HFF-Myc (cell line): Measurements from ENCODE around the gene CHTF18.
"Not testable (repeated sequence)": the region's sequence is repeated elsewhere in the genome, so short reads cannot be mapped to it uniquely, and the experiment has no call there.

Experiments used
- DNase-seq: peaks from one replicate; pipeline ENCODE4 v3.0.0-alpha.2; 2011; ENCODE audit warnings: low read depth; ENCODE audit errors: extremely low read depth
- H3K4me3 ChIP-seq: replicated peaks from 2 replicates; pipeline ENCODE4 v1.5.1; 2011; ENCODE audit warnings: low read depth, mild to moderate bottlenecking, control low read depth, low read length
- TF ChIP-seq, protein P1 (sequence below): IDR thresholded peaks from 2 replicates; pipeline ENCODE4 v1.5.1; 2012; ENCODE audit warnings: mild to moderate bottlenecking, low read depth, low read length, control low read depth; ENCODE audit errors: missing control alignments

Gene CHTF18

DNA sequence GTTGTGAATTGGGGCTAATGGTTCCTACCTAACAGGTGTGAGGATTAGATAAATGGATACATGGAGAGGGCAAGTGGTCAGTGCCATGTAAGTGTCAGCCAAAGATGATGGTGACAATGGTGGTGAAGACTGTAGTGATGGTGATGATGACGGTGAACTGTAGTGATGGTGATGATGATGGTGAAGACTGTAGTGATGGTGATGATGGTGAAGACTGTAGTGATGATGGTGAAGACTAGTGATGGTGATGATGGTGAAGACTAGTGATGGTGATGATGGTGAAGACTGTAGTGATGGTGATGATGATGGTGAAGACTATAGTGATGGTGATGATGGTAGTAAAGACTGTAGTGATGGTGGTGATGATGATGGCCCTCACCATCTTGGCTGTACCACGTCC is 30.2 kb downstream of the CHTF18 start:
- DNase-seq: no peak
- TF ChIP-seq, protein P1, sequence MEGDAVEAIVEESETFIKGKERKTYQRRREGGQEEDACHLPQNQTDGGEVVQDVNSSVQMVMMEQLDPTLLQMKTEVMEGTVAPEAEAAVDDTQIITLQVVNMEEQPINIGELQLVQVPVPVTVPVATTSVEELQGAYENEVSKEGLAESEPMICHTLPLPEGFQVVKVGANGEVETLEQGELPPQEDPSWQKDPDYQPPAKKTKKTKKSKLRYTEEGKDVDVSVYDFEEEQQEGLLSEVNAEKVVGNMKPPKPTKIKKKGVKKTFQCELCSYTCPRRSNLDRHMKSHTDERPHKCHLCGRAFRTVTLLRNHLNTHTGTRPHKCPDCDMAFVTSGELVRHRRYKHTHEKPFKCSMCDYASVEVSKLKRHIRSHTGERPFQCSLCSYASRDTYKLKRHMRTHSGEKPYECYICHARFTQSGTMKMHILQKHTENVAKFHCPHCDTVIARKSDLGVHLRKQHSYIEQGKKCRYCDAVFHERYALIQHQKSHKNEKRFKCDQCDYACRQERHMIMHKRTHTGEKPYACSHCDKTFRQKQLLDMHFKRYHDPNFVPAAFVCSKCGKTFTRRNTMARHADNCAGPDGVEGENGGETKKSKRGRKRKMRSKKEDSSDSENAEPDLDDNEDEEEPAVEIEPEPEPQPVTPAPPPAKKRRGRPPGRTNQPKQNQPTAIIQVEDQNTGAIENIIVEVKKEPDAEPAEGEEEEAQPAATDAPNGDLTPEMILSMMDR: no peak
- H3K4me3 ChIP-seq: no peak overlapping the region

- no peak overlapping the region for H3K4me3 ChIP-seq
- DNase-seq: no peak
- TF ChIP-seq, protein P1: no peak
Observed at GRCh38 chr16:819336-820043, 31.1 kb downstream of the CHTF18 start.

DNA sequence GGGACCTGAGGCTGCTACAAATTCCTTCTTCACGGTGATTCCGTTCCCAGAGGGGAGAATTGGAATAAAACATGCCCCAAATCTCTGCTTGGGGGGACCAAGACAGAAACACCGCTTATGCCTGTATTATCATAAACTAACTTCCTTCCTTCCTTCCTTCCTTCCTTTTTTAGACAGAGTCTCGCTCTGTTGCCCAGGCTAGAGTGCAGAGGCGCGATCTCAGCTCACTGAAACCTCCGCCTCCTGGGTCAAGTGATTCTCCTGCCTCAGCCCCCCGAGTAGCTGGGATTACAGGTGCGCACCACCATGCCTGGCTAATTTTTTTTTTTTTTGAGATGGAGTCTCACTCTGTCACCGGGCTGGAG is 31.6 kb downstream of the CHTF18 start:
- H3K4me3 ChIP-seq, DNase-seq: not testable (repeated sequence)

DNA sequence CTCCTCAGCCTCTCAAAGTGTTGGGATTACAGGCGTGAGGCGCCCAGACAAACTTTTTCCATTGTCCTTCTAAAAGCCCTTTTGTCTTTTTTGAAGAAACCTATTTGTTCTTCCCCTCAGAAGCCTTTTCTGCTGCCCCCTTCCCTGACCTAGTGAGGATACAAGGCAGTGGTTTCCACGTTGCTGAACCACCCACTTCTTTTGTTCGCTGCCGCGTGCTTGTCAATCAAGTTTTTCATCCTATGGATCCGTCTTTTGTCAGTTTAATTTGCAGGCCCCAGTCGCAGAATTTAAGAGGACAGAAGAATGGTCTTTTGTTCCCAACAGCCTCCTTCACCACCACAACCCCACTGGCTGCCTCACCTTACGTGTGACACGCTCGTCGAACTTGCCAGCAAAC is 32.3 kb downstream of the CHTF18 start:
- H3K4me3 ChIP-seq: no peak overlapping the region
- no peak for DNase-seq
- TF ChIP-seq, protein P1: no peak

- TF ChIP-seq, protein P1: no peak
- no peak overlapping the region for H3K4me3 ChIP-seq
Observed at GRCh38 chr16:821751-822150, 33.3 kb downstream of the CHTF18 start.

DNA sequence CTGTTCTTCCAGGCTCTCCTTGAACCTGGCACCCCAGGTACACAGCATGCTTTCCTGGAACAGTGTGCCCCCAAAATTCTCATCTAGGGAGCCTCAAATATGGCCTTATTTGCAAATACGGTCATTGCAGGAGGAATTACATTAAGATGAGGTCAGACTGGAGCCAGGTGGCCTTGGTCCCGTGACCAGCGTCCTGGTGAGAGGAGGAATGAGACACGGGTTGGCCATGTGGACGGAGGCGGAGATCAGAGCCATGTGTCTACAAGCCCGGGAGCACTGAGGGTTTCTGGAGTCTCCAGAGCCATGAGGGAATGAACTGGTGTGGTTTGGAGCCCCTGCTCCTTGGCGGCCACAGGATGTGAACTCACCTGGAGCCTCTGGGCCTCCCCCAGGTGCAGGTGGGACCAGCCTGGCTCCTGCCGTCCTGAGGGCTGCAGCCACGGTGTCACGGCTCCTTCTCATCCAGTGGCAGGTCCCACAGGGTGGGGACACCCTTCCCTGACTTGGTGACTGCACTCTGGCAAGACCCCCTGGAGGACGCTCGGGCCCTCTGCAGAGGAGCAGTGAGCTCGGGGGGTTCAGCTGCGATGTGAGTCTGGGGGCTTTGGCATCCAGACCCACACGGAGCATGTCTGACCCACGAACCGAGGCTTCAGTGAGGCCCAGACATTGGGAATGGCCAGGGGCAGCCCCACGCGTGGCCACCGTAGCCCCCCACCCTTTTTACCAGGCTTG is 33.9 kb downstream of the CHTF18 start:
- no peak for DNase-seq
- TF ChIP-seq, protein P1: no peak
- H3K4me3 ChIP-seq: no peak overlapping the region

More at GRCh38 chr16:821751-822150, 33.3 kb downstream of the CHTF18 start:
- no peak for DNase-seq

- DNase-seq: no peak
- no peak overlapping the region for H3K4me3 ChIP-seq
- TF ChIP-seq, protein P1: no peak
Observed at GRCh38 chr16:822909-823297, 34.5 kb downstream of the CHTF18 start.
